Measurements from ENCODE around the gene POLR1G.
A peak's percentile ranks its signal among the peaks of the same experiment; 100 is the strongest.

POLR1G gene

DNA sequence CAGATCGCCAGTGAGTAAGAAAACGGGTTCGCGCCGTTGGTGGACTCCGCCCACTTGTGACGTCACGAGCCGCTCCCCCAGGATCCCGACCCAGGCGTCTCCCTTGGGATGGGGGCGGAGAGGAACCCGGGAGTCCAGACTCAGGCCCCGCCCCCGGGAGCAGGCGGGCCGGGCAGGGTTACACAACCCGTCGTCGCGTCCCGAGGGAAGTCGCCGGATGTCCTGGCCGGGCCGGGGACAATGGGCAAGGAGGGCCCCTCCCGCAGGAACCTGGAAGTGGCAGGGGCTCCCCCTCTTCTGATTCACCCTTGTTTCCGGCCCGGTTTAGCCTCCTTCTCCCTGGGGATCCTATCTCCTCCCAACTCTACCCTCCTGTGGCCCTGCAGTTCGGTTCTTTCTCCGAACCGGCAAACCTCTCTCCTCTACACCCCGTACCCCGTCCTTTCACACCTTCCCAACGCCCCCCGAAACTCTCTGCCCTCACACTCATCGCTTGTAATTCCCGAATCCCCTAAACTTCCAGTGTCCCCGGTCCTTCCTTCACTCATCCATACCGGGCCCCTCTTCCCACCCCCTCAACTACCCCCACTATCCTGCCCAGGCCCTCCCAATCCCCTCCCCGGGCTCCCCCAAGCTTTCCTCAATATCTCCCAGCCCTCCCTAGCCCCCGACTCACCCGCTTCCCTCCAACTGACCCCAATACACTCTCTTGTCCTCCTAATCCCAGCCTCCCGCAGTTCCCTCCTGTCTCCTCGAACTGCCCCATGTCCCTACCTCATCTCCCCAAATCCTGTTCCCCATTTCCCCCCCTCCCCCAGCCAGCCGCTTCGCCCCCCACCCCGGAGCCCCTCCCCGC lies 37.2 kb downstream of the POLR1G start:
- TF ChIP-seq, protein P1, sequence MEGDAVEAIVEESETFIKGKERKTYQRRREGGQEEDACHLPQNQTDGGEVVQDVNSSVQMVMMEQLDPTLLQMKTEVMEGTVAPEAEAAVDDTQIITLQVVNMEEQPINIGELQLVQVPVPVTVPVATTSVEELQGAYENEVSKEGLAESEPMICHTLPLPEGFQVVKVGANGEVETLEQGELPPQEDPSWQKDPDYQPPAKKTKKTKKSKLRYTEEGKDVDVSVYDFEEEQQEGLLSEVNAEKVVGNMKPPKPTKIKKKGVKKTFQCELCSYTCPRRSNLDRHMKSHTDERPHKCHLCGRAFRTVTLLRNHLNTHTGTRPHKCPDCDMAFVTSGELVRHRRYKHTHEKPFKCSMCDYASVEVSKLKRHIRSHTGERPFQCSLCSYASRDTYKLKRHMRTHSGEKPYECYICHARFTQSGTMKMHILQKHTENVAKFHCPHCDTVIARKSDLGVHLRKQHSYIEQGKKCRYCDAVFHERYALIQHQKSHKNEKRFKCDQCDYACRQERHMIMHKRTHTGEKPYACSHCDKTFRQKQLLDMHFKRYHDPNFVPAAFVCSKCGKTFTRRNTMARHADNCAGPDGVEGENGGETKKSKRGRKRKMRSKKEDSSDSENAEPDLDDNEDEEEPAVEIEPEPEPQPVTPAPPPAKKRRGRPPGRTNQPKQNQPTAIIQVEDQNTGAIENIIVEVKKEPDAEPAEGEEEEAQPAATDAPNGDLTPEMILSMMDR (IDR thresholded peaks at IDR 0.05), result no peak

DNA sequence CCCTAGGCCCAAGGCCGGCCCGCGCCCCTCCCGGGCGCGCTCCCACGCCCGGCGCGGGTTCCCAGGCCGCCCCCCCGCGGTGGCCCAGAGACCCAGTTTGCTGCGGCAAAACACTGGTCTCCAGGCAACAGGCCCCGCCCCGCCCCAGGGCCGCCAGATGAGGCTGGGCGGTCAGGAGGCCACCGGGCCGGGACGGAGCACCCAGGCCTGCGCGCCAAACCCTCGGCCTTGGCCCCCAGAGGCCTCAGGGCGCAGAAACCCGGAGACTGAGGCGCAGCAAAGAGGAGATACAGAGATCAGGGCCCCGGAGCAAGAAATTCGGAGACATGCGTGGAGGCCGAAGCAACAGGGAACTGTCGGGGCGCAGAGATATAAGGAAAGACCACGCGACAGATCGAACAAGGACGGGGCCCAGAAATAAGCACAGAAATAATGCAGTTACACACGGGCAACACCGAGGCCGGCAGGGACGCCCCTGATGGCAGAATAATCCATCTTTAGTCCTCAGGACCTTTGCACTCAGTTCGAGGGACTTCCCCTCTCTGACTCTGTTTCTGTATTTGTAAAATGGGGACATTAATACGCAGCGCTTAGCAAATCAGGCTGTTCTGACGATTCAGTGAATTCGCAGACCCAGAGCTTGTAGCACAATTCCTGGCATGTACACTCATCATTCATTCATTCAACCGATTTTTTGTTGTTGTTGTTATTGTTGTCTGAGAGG lies 38.0 kb downstream of the POLR1G start:
- TF ChIP-seq, protein P1 (IDR thresholded peaks at IDR 0.05), result no peak

DNA sequence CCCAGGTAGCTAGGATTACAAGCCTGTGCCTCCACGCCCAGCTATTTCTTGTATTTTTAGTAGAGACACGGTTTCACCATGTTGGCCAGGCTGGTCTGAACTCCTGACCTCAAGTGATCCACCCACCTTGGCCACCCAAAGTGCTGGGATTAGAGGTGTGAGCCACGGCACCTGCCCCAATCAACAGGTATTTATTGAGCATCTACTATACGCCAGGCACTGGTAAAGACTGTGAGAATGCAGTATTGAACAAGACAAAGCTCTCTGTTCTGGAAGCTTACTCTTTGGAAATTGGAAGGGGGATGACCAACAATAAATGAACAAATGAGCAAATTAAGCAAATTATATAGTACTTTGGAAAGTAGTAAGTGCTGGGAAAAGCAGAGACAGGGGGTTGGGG lies 38.7 kb downstream of the POLR1G start:
- TF ChIP-seq, protein P1 (IDR thresholded peaks at IDR 0.05), result no peak

DNA sequence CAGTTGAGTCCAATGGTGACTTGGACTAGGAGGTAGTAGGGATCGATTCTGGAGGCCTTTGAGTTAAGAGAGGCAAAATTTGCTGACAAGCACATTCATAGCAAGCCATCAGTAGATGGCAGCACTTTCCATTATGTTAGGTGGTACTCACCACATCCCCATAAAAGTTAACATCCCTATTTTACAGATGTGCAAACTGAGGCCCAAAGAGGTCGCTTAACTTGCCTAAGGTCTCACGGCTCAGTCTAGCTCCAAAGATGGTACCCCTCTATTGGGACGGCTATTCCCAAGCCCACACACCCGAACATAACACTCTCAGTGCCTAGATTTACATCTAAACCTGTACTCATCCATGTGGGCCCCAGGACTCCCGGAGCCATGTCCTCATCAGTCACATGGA lies 39.9 kb downstream of the POLR1G start:
- TF ChIP-seq, protein P1 (IDR thresholded peaks at IDR 0.05), result 0 out of 2 replicates have a peak, but pooled peaks have one; percentile 19

DNA sequence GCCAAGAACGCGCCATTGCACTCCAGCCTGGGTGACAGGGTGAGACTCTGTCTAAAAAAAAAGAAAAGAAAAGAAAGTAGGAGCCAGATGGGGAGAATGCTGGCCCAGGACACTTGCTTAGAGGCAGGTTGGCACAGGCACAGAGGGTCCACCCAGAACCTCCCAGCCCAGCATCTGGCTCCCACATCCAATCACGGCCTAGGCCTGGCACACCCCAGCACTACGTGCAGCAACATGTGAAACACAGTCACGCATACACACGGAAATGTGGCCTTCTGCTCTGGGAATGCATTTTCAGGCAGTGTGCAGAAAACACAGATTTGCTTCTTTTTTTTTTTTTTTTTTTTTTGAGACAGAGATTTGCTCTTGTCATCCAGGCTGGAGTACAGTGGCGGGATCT lies 40.5 kb downstream of the POLR1G start:
- TF ChIP-seq, protein P1 (IDR thresholded peaks at IDR 0.05), result no peak

DNA sequence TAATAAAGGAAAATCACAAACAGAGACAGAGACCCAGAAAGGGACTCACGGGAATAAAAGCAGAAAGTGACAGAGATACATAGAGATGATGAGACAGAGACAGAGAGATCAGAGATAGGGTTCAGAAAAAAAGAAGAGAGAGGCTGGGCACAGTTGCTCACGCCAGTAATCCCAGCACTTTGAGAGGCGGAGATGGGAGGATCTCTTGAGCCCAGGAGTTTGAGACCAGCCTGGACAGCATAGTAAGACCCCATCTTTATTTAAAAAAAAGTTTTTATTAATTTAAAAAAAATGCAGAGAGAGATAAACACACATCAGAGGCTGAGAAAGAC lies 41.9 kb downstream of the POLR1G start:
- TF ChIP-seq, protein P1 (IDR thresholded peaks at IDR 0.05), result no peak

DNA sequence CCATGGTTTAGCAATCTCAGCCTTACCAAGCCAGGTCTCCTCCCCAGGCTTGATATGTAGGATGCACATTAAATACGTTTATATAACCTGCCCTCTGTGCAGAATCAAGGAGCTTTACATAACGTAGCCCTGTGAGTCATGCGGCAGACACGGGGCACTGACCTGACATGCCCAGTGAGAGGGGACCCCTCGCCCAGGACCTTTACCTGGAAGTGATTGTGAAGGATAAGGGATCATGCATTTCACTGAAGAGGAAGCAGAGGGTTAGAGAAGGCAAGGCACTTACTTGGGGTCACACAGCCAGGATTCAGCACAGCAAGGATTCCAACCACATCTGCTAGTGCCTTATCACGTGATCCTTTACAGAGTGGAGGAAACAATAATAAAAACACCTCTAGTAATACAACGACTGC lies 42.4 kb downstream of the POLR1G start:
- TF ChIP-seq, protein P1 (IDR thresholded peaks at IDR 0.05), result no peak

All from LNCAP (cell line).